HFF-Myc (cell line): ENCODE data around the gene TCFL5.

ENCODE experiments used
- DNase-seq: peaks from one replicate; pipeline ENCODE4 v3.0.0-alpha.2; 2011; ENCODE audit warnings: low read depth; ENCODE audit errors: extremely low read depth
- H3K4me3 ChIP-seq: replicated peaks from 2 replicates; pipeline ENCODE4 v1.5.1; 2011; ENCODE audit warnings: low read depth, mild to moderate bottlenecking, control low read depth, low read length
- TF ChIP-seq, protein P1 (sequence below): IDR thresholded peaks from 2 replicates; pipeline ENCODE4 v1.5.1; 2012; ENCODE audit warnings: mild to moderate bottlenecking, low read depth, low read length, control low read depth; ENCODE audit errors: missing control alignments

Gene TCFL5

GRCh38 chr20:62889871-62890270 is 28.2 kb upstream of the TCFL5 start:
- no peak overlapping the region for H3K4me3 ChIP-seq
- DNase-seq: no peak
- TF ChIP-seq, protein P1, sequence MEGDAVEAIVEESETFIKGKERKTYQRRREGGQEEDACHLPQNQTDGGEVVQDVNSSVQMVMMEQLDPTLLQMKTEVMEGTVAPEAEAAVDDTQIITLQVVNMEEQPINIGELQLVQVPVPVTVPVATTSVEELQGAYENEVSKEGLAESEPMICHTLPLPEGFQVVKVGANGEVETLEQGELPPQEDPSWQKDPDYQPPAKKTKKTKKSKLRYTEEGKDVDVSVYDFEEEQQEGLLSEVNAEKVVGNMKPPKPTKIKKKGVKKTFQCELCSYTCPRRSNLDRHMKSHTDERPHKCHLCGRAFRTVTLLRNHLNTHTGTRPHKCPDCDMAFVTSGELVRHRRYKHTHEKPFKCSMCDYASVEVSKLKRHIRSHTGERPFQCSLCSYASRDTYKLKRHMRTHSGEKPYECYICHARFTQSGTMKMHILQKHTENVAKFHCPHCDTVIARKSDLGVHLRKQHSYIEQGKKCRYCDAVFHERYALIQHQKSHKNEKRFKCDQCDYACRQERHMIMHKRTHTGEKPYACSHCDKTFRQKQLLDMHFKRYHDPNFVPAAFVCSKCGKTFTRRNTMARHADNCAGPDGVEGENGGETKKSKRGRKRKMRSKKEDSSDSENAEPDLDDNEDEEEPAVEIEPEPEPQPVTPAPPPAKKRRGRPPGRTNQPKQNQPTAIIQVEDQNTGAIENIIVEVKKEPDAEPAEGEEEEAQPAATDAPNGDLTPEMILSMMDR: no peak

- DNase-seq: no peak
- TF ChIP-seq, protein P1: no peak
- H3K4me3 ChIP-seq: no peak overlapping the region
Observed at GRCh38 chr20:62889411-62889810, 27.8 kb upstream of the TCFL5 start.

- DNase-seq: no peak
- H3K4me3 ChIP-seq: no peak overlapping the region
- TF ChIP-seq, protein P1: no peak
Observed at GRCh38 chr20:62888910-62889309, 27.3 kb upstream of the TCFL5 start.

DNA sequence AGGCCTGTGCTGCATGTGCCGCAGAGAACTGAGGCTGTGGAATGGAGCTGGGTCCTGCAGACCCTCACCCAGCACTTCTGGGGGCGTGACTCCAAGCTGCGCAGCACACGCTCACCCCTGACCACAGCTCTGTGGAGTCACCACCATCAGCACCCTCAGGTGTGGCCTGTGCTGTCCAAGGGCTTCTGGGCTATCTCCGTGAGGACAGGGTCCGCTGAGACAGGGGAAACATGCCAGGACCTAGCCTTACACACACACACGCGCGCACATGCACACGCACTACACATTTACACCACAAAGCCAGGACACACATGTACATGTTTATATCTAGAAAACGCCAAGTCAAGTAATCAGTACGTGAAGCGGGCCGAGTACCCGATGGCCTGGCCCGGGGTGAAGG is 26.8 kb upstream of the TCFL5 start:
- DNase-seq: no peak
- no peak overlapping the region for H3K4me3 ChIP-seq
- TF ChIP-seq, protein P1: no peak

GRCh38 chr20:62887860-62888239 is 26.2 kb upstream of the TCFL5 start:
- TF ChIP-seq, protein P1: no peak
- no peak for DNase-seq
- no peak overlapping the region for H3K4me3 ChIP-seq

GRCh38 chr20:62887152-62887859 is 25.7 kb upstream of the TCFL5 start:
- H3K4me3 ChIP-seq: no peak overlapping the region
- DNase-seq: no peak
- TF ChIP-seq, protein P1: no peak

DNA sequence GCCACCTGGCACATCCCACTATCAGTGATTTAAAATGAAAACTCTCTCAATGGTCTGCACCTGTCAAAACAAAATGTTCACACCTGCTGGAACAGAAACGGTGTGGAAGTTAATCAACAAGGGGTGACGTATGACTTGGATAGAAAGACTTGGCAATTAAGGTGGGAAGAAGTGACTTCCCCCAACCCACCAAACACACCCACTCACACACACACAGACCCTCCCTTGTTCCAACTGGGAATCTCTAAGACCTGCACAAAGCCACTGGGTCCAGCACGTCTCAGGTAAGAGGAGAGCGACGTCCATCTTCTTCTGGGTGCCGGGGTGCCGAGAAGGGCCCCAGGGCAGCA is 25.1 kb upstream of the TCFL5 start:
- H3K4me3 ChIP-seq: no peak overlapping the region
- no peak for DNase-seq
- TF ChIP-seq, protein P1: no peak
